ENCODE data around the gene RRP1B. TPM values are rescaled to one million over a fixed set of nuclear protein-coding genes. Genes with fewer than 3 reads are reported as not detected.
"Not testable (repeated sequence)": the region's sequence is repeated elsewhere in the genome, so short reads cannot be mapped to it uniquely, and the experiment has no call there.

Gene RRP1B
- total RNA-seq, 1 donor from 2014 or later = 10.6 TPM

- TF ChIP-seq CTCF (IDR thresholded peaks at IDR 0.05) = no peak
- Histone ChIP-seq H3K9me3 (no peaks in the 10 kb centered on the region), H3K27ac (no peak overlapping the region), H3K4me1 (no peaks in the 10 kb centered on the region), H3K36me3 (no peaks in the 10 kb centered on the region), H3K27me3 (no peaks in the 10 kb centered on the region), H3K4me3 (no peak overlapping the region)
- no peak for DNase-seq (ENCODE audit: low spot score in 2 of 2)
- intact Hi-C loops (cut with DNase I) = no loop called here
Observed at GRCh38 chr21:43648171-43648570, 11.2 kb upstream of the RRP1B start.

- H3K27me3 ChIP-seq; H3K9me3 ChIP-seq; H3K27ac ChIP-seq; H3K36me3 ChIP-seq; H3K4me3 ChIP-seq; intact Hi-C loops (cut with DNase I); DNase-seq (ENCODE audit: low spot score in 2 of 2); H3K4me1 ChIP-seq: not testable (repeated sequence)
Observed at GRCh38 chr21:43651926-43652325, 7.4 kb upstream of the RRP1B start.

- no peak overlapping the region for H3K4me3 ChIP-seq
Observed at GRCh38 chr21:43652616-43653015, 6.7 kb upstream of the RRP1B start.

GRCh38 chr21:43653626-43654025, 5.7 kb upstream of the RRP1B start:
- Histone ChIP-seq H3K27ac (no peak overlapping the region), H3K4me1 (no peaks in the 10 kb centered on the region), H3K4me3 (no peak overlapping the region), H3K9me3 (no peaks in the 10 kb centered on the region), H3K36me3 (no peaks in the 10 kb centered on the region), H3K27me3 (no peaks in the 10 kb centered on the region)
- intact Hi-C loops (cut with DNase I) = no loop called here
- no peak for DNase-seq (ENCODE audit: low spot score in 2 of 2)
- TF ChIP-seq CTCF (IDR thresholded peaks at IDR 0.05) = no peak

More at GRCh38 chr21:43652616-43653015, 6.7 kb upstream of the RRP1B start:
- no peaks in the 10 kb centered on the region for H3K27me3 ChIP-seq
- no peak for TF ChIP-seq CTCF (IDR thresholded peaks at IDR 0.05)
- H3K36me3 ChIP-seq = no peaks in the 10 kb centered on the region
- H3K4me1 ChIP-seq = no peaks in the 10 kb centered on the region
- no peaks in the 10 kb centered on the region for H3K9me3 ChIP-seq
- intact Hi-C loops (cut with DNase I) = no loop called here
- no peak overlapping the region for H3K27ac ChIP-seq
- no peak for DNase-seq (ENCODE audit: low spot score in 2 of 2)

GRCh38 chr21:43654806-43655489, 4.4 kb upstream of the RRP1B start:
- peaks cover 3 to 5% of the 10 kb centered on the region in 2 donors for H3K4me1 ChIP-seq
- no peak overlapping the region for H3K27ac ChIP-seq
- no peaks in the 10 kb centered on the region for H3K36me3 ChIP-seq
- no peak for TF ChIP-seq CTCF (IDR thresholded peaks at IDR 0.05)
- no peaks in the 10 kb centered on the region for H3K27me3 ChIP-seq
- no peaks in the 10 kb centered on the region for H3K9me3 ChIP-seq
- DNase-seq (ENCODE audit: low spot score in 2 of 2) = no peak
- intact Hi-C loops (cut with DNase I) = no loop called here
- no peak overlapping the region for H3K4me3 ChIP-seq

- Histone ChIP-seq H3K4me3 (no peak overlapping the region), H3K9me3 (no peaks in the 10 kb centered on the region), H3K36me3 (peaks cover 0 to 7% of the 10 kb centered on the region in 2 donors), H3K4me1 (peaks cover 3 to 11% of the 10 kb centered on the region in 2 donors), H3K27ac (no peak overlapping the region), H3K27me3 (no peaks in the 10 kb centered on the region)
- no peak for TF ChIP-seq CTCF (IDR thresholded peaks at IDR 0.05)
- no peak for DNase-seq (ENCODE audit: low spot score in 2 of 2)
- intact Hi-C loops (cut with DNase I) = no loop called here
Observed at GRCh38 chr21:43657355-43658087, 1.8 kb upstream of the RRP1B start.

All from ascending aorta (tissue), 2 donors.